Fibroblast of lung (primary cell): ENCODE data around the gene CYB5A. TPM values are rescaled to one million over a fixed set of nuclear protein-coding genes. Genes with fewer than 3 reads are reported as not detected.
"Not testable (repeated sequence)": the region's sequence is repeated elsewhere in the genome, so short reads cannot be mapped to it uniquely, and the experiment has no call there.

ENCODE experiments used
- DNase-seq, 2 donors: peaks; one replicate each; pipeline versions ENCODE4 v3.0.0 to v3.0.0-alpha.2; 2010; ENCODE audit warnings: low read depth in 2 of 2
- H2AFZ ChIP-seq: 2 replicates; pipeline ENCODE4 v1.5.1; 2012; ENCODE audit warnings: low read length, control low read depth, inconsistent platforms
- H3K27ac ChIP-seq: 2 replicates; pipeline ENCODE4 v1.5.1; 2011; ENCODE audit warnings: low read length, control low read depth; ENCODE audit not compliant: insufficient read depth
- H3K27me3 ChIP-seq: 2 replicates; pipeline ENCODE4 v1.5.1; 2011; ENCODE audit warnings: mild to moderate bottlenecking, low read length; ENCODE audit not compliant: control insufficient read depth, insufficient read depth
- H3K36me3 ChIP-seq: 2 replicates; pipeline ENCODE4 v1.5.1; 2011; ENCODE audit warnings: low read length; ENCODE audit not compliant: control insufficient read depth, insufficient read depth
- H3K4me1 ChIP-seq: 2 replicates; pipeline ENCODE4 v1.5.1; 2011; ENCODE audit warnings: low read length; ENCODE audit not compliant: control insufficient read depth, insufficient read depth; ENCODE audit errors: extremely low read depth
- H3K4me2 ChIP-seq: 2 replicates; pipeline ENCODE4 v1.5.1; 2011; ENCODE audit warnings: low read length, control low read depth; ENCODE audit not compliant: insufficient read depth; ENCODE audit errors: extremely low read depth
- H3K4me3 ChIP-seq, 4 experiments: fragments of 200-600 bp in 1 of 4; sonication (generic) in 1 of 4; replicated peaks in 1 of 4; 2 replicates each; pipeline ENCODE4 v1.5.1; 2011 to 2016; ENCODE audit warnings: low read length in 4 of 4, low read depth in 3 of 4, mild to moderate bottlenecking in 3 of 4, control low read depth in 2 of 4, inconsistent platforms in 1 of 4, mixed read lengths in 1 of 4; ENCODE audit not compliant: insufficient read depth in 1 of 4; ENCODE audit errors: control extremely low read depth in 1 of 4
- H3K79me2 ChIP-seq: 2 replicates; pipeline ENCODE4 v1.5.1; 2012; ENCODE audit warnings: mild to moderate bottlenecking, low read length, inconsistent platforms; ENCODE audit not compliant: control insufficient read depth, insufficient read depth
- H3K9ac ChIP-seq: 2 replicates; pipeline ENCODE4 v1.5.1; 2011; ENCODE audit warnings: mild to moderate bottlenecking, low read length, control low read depth; ENCODE audit not compliant: insufficient read depth
- H3K9me3 ChIP-seq: 2 replicates; pipeline ENCODE4 v1.5.1; 2012; ENCODE audit warnings: low read depth, low read length; ENCODE audit not compliant: control insufficient read depth, insufficient read depth
- H4K20me1 ChIP-seq: 2 replicates; pipeline ENCODE4 v1.5.1; 2011; ENCODE audit warnings: low read length; ENCODE audit not compliant: control insufficient read depth, insufficient read depth; ENCODE audit errors: extremely low read depth
- CTCF ChIP-seq, 2 donors: IDR thresholded peaks in 1 of 2; conservative IDR thresholded peaks in 1 of 2; 1 replicate in 1 of 2; 2 replicates in 1 of 2; pipeline ENCODE4 v1.5.1; 2011 to 2012; ENCODE audit warnings: low read length in 2 of 2, control low read depth in 1 of 2, inconsistent platforms in 1 of 2, low read depth in 1 of 2, mild to moderate bottlenecking in 1 of 2
- EZH2 ChIP-seq: IDR thresholded peaks from 2 replicates; pipeline ENCODE4 v1.5.1; 2012; ENCODE audit warnings: low read length, control low read depth, mild to moderate bottlenecking; ENCODE audit errors: missing control alignments
- polyA plus RNA-seq, 2 donors: library from polyadenylated mRNA; depleted of rRNA in 1 of 2; stranded (reverse) in 1 of 2; unstranded in 1 of 2; fragments of >200 nt; gene quantifications; 2 replicates each; pipeline ENCODE4 v1.2.1, GENCODE V29; 2011 to 2012; ENCODE audit warnings: missing spikeins in 1 of 2
- total RNA-seq: library from RNA; depleted of rRNA; stranded (reverse); fragments of >200 nt; gene quantifications from 2 replicates; pipeline ENCODE4 v1.2.1, GENCODE V29; 2014

Gene CYB5A
- total and polyA plus RNA-seq, 2 donors (not counting 1 experiment from before 2014, with no cell fraction given), result 111 to 113 TPM

- Histone ChIP-seq H2AFZ (no peak overlapping the region), H3K9me3 (no peaks in the 10 kb centered on the region), H3K9ac (no peak overlapping the region), H3K36me3 (no peaks in the 10 kb centered on the region), H4K20me1 (no peaks in the 10 kb centered on the region), H3K27me3 (no peaks in the 10 kb centered on the region), H3K4me2 (no peak overlapping the region), H3K4me1 (no peaks in the 10 kb centered on the region), H3K27ac (no peak overlapping the region), H3K4me3 (no peak overlapping the region), H3K79me2 (no peaks in the 10 kb centered on the region)
- DNase-seq, result peak; percentile 20 to 64
- TF ChIP-seq CTCF (conservative IDR thresholded peaks at IDR 0.05 in 1 of 2, IDR thresholded peaks at IDR 0.05 in 1 of 2; ENCODE audit: low read depth in 1 of 2, low read length in 2 of 2) (peak; percentile 54 to 61), EZH2 (no peak)
Measured at GRCh38 chr18:74331404-74331803, 39.6 kb upstream of the CYB5A start.

GRCh38 chr18:74329688-74330205 is 38.0 kb upstream of the CYB5A start:
- no peaks in the 10 kb centered on the region for H4K20me1 ChIP-seq

GRCh38 chr18:74328206-74328605 is 36.4 kb upstream of the CYB5A start:
- no peak overlapping the region for H2AFZ ChIP-seq
- no peak for TF ChIP-seq CTCF (conservative IDR thresholded peaks at IDR 0.05 in 1 of 2, IDR thresholded peaks at IDR 0.05 in 1 of 2; ENCODE audit: low read depth in 1 of 2, low read length in 2 of 2)
- TF ChIP-seq EZH2, result no peak
- no peak overlapping the region for H3K4me3 ChIP-seq
- no peaks in the 10 kb centered on the region for H3K27me3 ChIP-seq
- no peaks in the 10 kb centered on the region for H3K9me3 ChIP-seq
- H4K20me1 ChIP-seq, result no peaks in the 10 kb centered on the region
- no peaks in the 10 kb centered on the region for H3K36me3 ChIP-seq
- no peaks in the 10 kb centered on the region for H3K79me2 ChIP-seq
- no peaks in the 10 kb centered on the region for H3K4me1 ChIP-seq
- DNase-seq, result peak in 1 of 2 donors; percentile 6
- no peak overlapping the region for H3K27ac ChIP-seq
- no peak overlapping the region for H3K9ac ChIP-seq
- H3K4me2 ChIP-seq, result no peak overlapping the region

More at GRCh38 chr18:74329688-74330205, 38.0 kb upstream of the CYB5A start:
- TF ChIP-seq CTCF (conservative IDR thresholded peaks at IDR 0.05 in 1 of 2, IDR thresholded peaks at IDR 0.05 in 1 of 2; ENCODE audit: low read depth in 1 of 2, low read length in 2 of 2) (no peak), EZH2 (no peak)
- Histone ChIP-seq H3K27me3 (no peaks in the 10 kb centered on the region), H2AFZ (no peak overlapping the region), H3K79me2 (no peaks in the 10 kb centered on the region), H3K9ac (no peak overlapping the region), H3K4me2 (no peak overlapping the region), H3K27ac (no peak overlapping the region), H3K4me3 (no peak overlapping the region), H3K4me1 (no peaks in the 10 kb centered on the region), H3K9me3 (no peaks in the 10 kb centered on the region), H3K36me3 (no peaks in the 10 kb centered on the region)
- no peak for DNase-seq

- not testable (repeated sequence) for DNase-seq, H3K4me2 ChIP-seq, H4K20me1 ChIP-seq, H3K4me1 ChIP-seq, H3K36me3 ChIP-seq, H3K9ac ChIP-seq, H2AFZ ChIP-seq, H3K27me3 ChIP-seq, H3K27ac ChIP-seq, H3K9me3 ChIP-seq, H3K4me3 ChIP-seq, H3K79me2 ChIP-seq
Measured at GRCh38 chr18:74326791-74327190, 35.0 kb upstream of the CYB5A start.
